Trophoblast cell (in vitro differentiated cells and primary cell): ENCODE results near the gene DNAJC17.

Experiments
- DNase-seq, 2 donors: peaks; one replicate each; pipeline ENCODE4 v3.0.0-alpha.2; 2016
- H2AFZ ChIP-seq: 2 replicates; pipeline ENCODE4 v1.6.1; 2013; ENCODE audit warnings: low read length, moderate library complexity, mild to moderate bottlenecking; ENCODE audit not compliant: insufficient read depth, poor library complexity
- H2AK5ac ChIP-seq: 2 replicates; pipeline ENCODE4 v1.6.1; 2013; ENCODE audit warnings: mild to moderate bottlenecking, low read length
- H2BK120ac ChIP-seq: 2 replicates; pipeline ENCODE4 v1.6.1; 2013; ENCODE audit warnings: low read length, mild to moderate bottlenecking, moderate library complexity; ENCODE audit not compliant: insufficient read depth, poor library complexity
- H2BK12ac ChIP-seq: 2 replicates; pipeline ENCODE4 v1.6.1; 2013; ENCODE audit warnings: mild to moderate bottlenecking, low read length, moderate library complexity
- H2BK5ac ChIP-seq: 2 replicates; pipeline ENCODE4 v1.6.1; 2013; ENCODE audit warnings: low read length, low read depth, moderate library complexity, mild to moderate bottlenecking; ENCODE audit not compliant: poor library complexity
- H3K14ac ChIP-seq: 2 replicates; pipeline ENCODE4 v1.6.1; 2013; ENCODE audit warnings: mild to moderate bottlenecking, low read length
- H3K18ac ChIP-seq: 2 replicates; pipeline ENCODE4 v1.6.1; 2013; ENCODE audit warnings: mild to moderate bottlenecking, low read length
- H3K23ac ChIP-seq: 2 replicates; pipeline ENCODE4 v1.6.1; 2013; ENCODE audit warnings: low read length
- H3K27ac ChIP-seq: 2 replicates; pipeline ENCODE4 v1.5.1; 2013; ENCODE audit warnings: low read depth, mild to moderate bottlenecking, inconsistent platforms, low read length, moderate library complexity
- H3K27me3 ChIP-seq: 2 replicates; pipeline ENCODE4 v1.6.1; 2013; ENCODE audit warnings: inconsistent platforms, mild to moderate bottlenecking, low read length, moderate library complexity; ENCODE audit not compliant: insufficient read depth
- H3K36me3 ChIP-seq, 2 experiments: 1 replicate in 1 of 2; 2 replicates in 1 of 2; pipeline ENCODE4 v1.6.1; 2013; ENCODE audit warnings: low read length in 2 of 2, mild to moderate bottlenecking in 2 of 2, moderate library complexity in 1 of 2; ENCODE audit not compliant: insufficient read depth in 2 of 2, control insufficient read depth in 1 of 2
- H3K4ac ChIP-seq: 2 replicates; pipeline ENCODE4 v1.6.1; 2013; ENCODE audit warnings: low read depth, mild to moderate bottlenecking, low read length, moderate library complexity
- H3K4me1 ChIP-seq, 2 experiments: 1 replicate in 1 of 2; 2 replicates in 1 of 2; pipeline ENCODE4 v1.6.1; 2013; ENCODE audit warnings: low read length in 2 of 2, mild to moderate bottlenecking in 2 of 2, moderate library complexity in 1 of 2; ENCODE audit not compliant: insufficient read depth in 2 of 2, control insufficient read depth in 1 of 2
- H3K4me2 ChIP-seq: 2 replicates; pipeline ENCODE4 v1.6.1; 2013; ENCODE audit warnings: inconsistent platforms, mild to moderate bottlenecking, low read length, moderate library complexity
- H3K4me3 ChIP-seq: 2 replicates; pipeline ENCODE4 v1.5.1; 2013; ENCODE audit warnings: mild to moderate bottlenecking, low read depth, low read length, inconsistent platforms
- H3K79me1 ChIP-seq: one replicate; pipeline ENCODE4 v1.6.1; 2013; ENCODE audit warnings: low read length
- H3K79me2 ChIP-seq: 2 replicates; pipeline ENCODE4 v1.6.1; 2013; ENCODE audit warnings: low read length, mild to moderate bottlenecking; ENCODE audit not compliant: control insufficient read depth, insufficient read depth, poor library complexity
- H3K9ac ChIP-seq: 2 replicates; pipeline ENCODE4 v1.6.1; 2013; ENCODE audit warnings: mild to moderate bottlenecking, low read length
- H3K9me3 ChIP-seq: 2 replicates; pipeline ENCODE4 v1.6.1; 2013; ENCODE audit warnings: low read depth, mild to moderate bottlenecking, control low read depth, inconsistent platforms, low read length; ENCODE audit not compliant: insufficient read depth
- H4K12ac ChIP-seq: 2 replicates; pipeline ENCODE4 v1.6.1; 2013; ENCODE audit warnings: low read depth, mild to moderate bottlenecking, low read length, moderate library complexity
- H4K8ac ChIP-seq: 2 replicates; pipeline ENCODE4 v1.6.1; 2013; ENCODE audit warnings: low read depth, mild to moderate bottlenecking, low read length, moderate library complexity
- H4K91ac ChIP-seq: one replicate; pipeline ENCODE4 v1.6.1; 2013; ENCODE audit warnings: low read depth, mild to moderate bottlenecking, low read length, moderate library complexity
- WGBS: extraction: QIAGEN DNeasy Blood & Tissue Kit; methylation state at CpG from one replicate; pipeline ENCODE4 v1.1.7; 2013; ENCODE audit warnings: missing lambda C conversion rate; ENCODE audit not compliant: insufficient read length, insufficient coverage; ENCODE audit errors: extremely low coverage; 5-methylcytosine and 5-hydroxymethylcytosine counted together

The DNAJC17 gene

GRCh38 chr15:40846841-40847222 lies 39.6 kb upstream of the DNAJC17 start:
- H2BK12ac ChIP-seq: peak overlapping the region; percentile 53
- peaks cover 13 to 18% of the 10 kb centered on the region in 2 experiments for H3K36me3 ChIP-seq
- H3K4me2 ChIP-seq: peak overlapping the region; percentile 55
- H2BK120ac ChIP-seq: peak overlapping the region; percentile 26
- peak overlapping the region; percentile 77 for H4K91ac ChIP-seq
- H2AFZ ChIP-seq: no peak overlapping the region
- H3K18ac ChIP-seq: peak overlapping the region; percentile 4
- peaks cover 30% of the 10 kb centered on the region for H3K79me1 ChIP-seq
- no peaks in the 10 kb centered on the region for H3K27me3 ChIP-seq
- H4K12ac ChIP-seq: peak overlapping the region; percentile 19
- peak overlapping the region; percentile 47 for H2BK5ac ChIP-seq
- H3K9ac ChIP-seq: no peak overlapping the region
- peak overlapping the region; percentile 18 for H3K4ac ChIP-seq
- H3K14ac ChIP-seq: peak overlapping the region; percentile 19
- H3K23ac ChIP-seq: no peak overlapping the region
- peak overlapping the region; percentile 8 for H4K8ac ChIP-seq
- peaks cover 20 to 27% of the 10 kb centered on the region in 2 experiments for H3K4me1 ChIP-seq
- DNase-seq: no peak
- peaks cover 18% of the 10 kb centered on the region for H3K79me2 ChIP-seq
- H3K4me3 ChIP-seq: no peak overlapping the region
- H3K9me3 ChIP-seq: no peaks in the 10 kb centered on the region
- peak overlapping the region; percentile 46 for H2AK5ac ChIP-seq
- peak overlapping the region; percentile 84 for H3K27ac ChIP-seq

- Histone ChIP-seq H3K18ac (peak overlapping the region; percentile 76), H2BK5ac (peak overlapping the region; percentile 77), H3K79me2 (peaks cover 18% of the 10 kb centered on the region), H3K9me3 (no peaks in the 10 kb centered on the region), H3K79me1 (peaks cover 30% of the 10 kb centered on the region), H3K36me3 (peaks cover 11% of the 10 kb centered on the region in 2 experiments), H2AFZ (no peak overlapping the region), H3K4me3 (peak overlapping the region; percentile 50), H3K23ac (no peak overlapping the region), H4K8ac (peak overlapping the region; percentile 20), H3K27me3 (no peaks in the 10 kb centered on the region), H4K12ac (no peak overlapping the region), H3K4me1 (peaks cover 20 to 27% of the 10 kb centered on the region in 2 experiments), H3K27ac (peak overlapping the region; percentile 86), H2AK5ac (peak overlapping the region; percentile 45), H3K4ac (peak overlapping the region; percentile 30), H3K14ac (peak overlapping the region; percentile 67), H3K4me2 (peak overlapping the region; percentile 64), H4K91ac (peak overlapping the region; percentile 77), H3K9ac (no peak overlapping the region), H2BK12ac (peak overlapping the region; percentile 24), H2BK120ac (peak overlapping the region; percentile 2)
- peak; percentile 76 to 77 for DNase-seq
- no CpG with 5 or more reads among the region's 8 CpGs for WGBS
These were observed 38.4 kb upstream of the DNAJC17 start for GRCh38 chr15:40845511-40846284.

GRCh38 chr15:40845036-40845435 lies 37.8 kb upstream of the DNAJC17 start:
- Histone ChIP-seq H3K4me1 (peaks cover 20 to 27% of the 10 kb centered on the region in 2 experiments), H3K18ac (peak overlapping the region; percentile 96), H3K27me3 (no peaks in the 10 kb centered on the region), H3K79me2 (peaks cover 18% of the 10 kb centered on the region), H3K4me2 (peak overlapping the region; percentile 84), H3K79me1 (peaks cover 30% of the 10 kb centered on the region), H4K91ac (peak overlapping the region; percentile 93), H4K12ac (peak overlapping the region; percentile 22), H3K9ac (peak overlapping the region; percentile 25), H2BK12ac (peak overlapping the region; percentile 58), H3K36me3 (peaks cover 4 to 6% of the 10 kb centered on the region in 2 experiments), H3K4me3 (peak overlapping the region; percentile 90), H2AK5ac (no peak overlapping the region), H4K8ac (peak overlapping the region; percentile 97), H3K4ac (peak overlapping the region; percentile 66), H3K9me3 (no peaks in the 10 kb centered on the region), H3K23ac (no peak overlapping the region), H3K27ac (peak overlapping the region; percentile 86), H3K14ac (peak overlapping the region; percentile 73), H2AFZ (no peak overlapping the region), H2BK120ac (peak overlapping the region; percentile 91), H2BK5ac (peak overlapping the region; percentile 56)
- DNase-seq: peak; percentile 57 to 59
- WGBS: no CpG with 5 or more reads among the region's 12 CpGs

- Histone ChIP-seq H3K4me1 (peaks cover 20 to 27% of the 10 kb centered on the region in 2 experiments), H3K4me2 (peak overlapping the region; percentile 84), H4K8ac (peak overlapping the region; percentile 97), H3K27ac (peak overlapping the region; percentile 84), H2AK5ac (peak overlapping the region; percentile 19), H4K91ac (peak overlapping the region; percentile 93), H3K14ac (peak overlapping the region; percentile 73), H3K9ac (peak overlapping the region; percentile 25), H3K4ac (peak overlapping the region; percentile 66), H3K27me3 (no peaks in the 10 kb centered on the region), H3K79me1 (peaks cover 30% of the 10 kb centered on the region), H2BK120ac (peak overlapping the region; percentile 91), H3K9me3 (no peaks in the 10 kb centered on the region), H3K79me2 (peaks cover 18% of the 10 kb centered on the region), H3K23ac (no peak overlapping the region), H3K36me3 (peaks cover 2 to 6% of the 10 kb centered on the region in 2 experiments), H3K18ac (peak overlapping the region; percentile 96), H3K4me3 (peak overlapping the region; percentile 90), H2BK5ac (peak overlapping the region; percentile 56), H4K12ac (peak overlapping the region; percentile 22), H2AFZ (peak overlapping the region; percentile 95), H2BK12ac (peak overlapping the region; percentile 58)
- peak in 1 of 2 donors; percentile 35 for DNase-seq
- WGBS: no CpG with 5 or more reads among the region's 28 CpGs
These were observed 37.4 kb upstream of the DNAJC17 start for GRCh38 chr15:40844696-40845030.
